Keratinocyte (primary cell): ENCODE data around the gene CDKAL1. TPM values are rescaled to one million over a fixed set of nuclear protein-coding genes. Genes with fewer than 3 reads are reported as not detected.

ENCODE experiments used
- DNase-seq: peaks from one replicate; pipeline ENCODE4 v3.0.0-alpha.2; 2011; ENCODE audit warnings: low read depth, missing footprints, low spot score
- FAIRE-seq: peaks from 2 replicates; lab custom pipeline; 2011; peaks lifted over from hg19 to GRCh38; lab: Jason Lieb, UNC
- H2AFZ ChIP-seq: 2 replicates; pipeline ENCODE4 v1.6.0; 2012; ENCODE audit warnings: low read length, control low read depth, inconsistent platforms; ENCODE audit not compliant: control insufficient read depth
- H3K27ac ChIP-seq: 2 replicates; pipeline ENCODE4 v1.5.1; 2011; ENCODE audit warnings: low read length; ENCODE audit not compliant: control insufficient read depth, insufficient read depth
- H3K27me3 ChIP-seq: 3 replicates; pipeline ENCODE4 v1.6.0; 2011; ENCODE audit warnings: low read length; ENCODE audit not compliant: control insufficient read depth, insufficient read depth; ENCODE audit errors: extremely low read depth
- H3K36me3 ChIP-seq, 2 experiments: 2 replicates in 1 of 2; 3 replicates in 1 of 2; pipeline ENCODE4 v1.5.1; 2011; ENCODE audit warnings: low read length in 2 of 2, mild to moderate bottlenecking in 1 of 2; ENCODE audit not compliant: control insufficient read depth in 2 of 2, insufficient read depth in 2 of 2; ENCODE audit errors: extremely low read depth in 1 of 2
- H3K4me1 ChIP-seq: 3 replicates; pipeline ENCODE4 v1.5.1; 2011; ENCODE audit warnings: low read length; ENCODE audit not compliant: control insufficient read depth, insufficient read depth; ENCODE audit errors: extremely low read depth
- H3K4me2 ChIP-seq: 3 replicates; pipeline ENCODE4 v1.6.0; 2011; ENCODE audit warnings: low read depth, low read length; ENCODE audit not compliant: control insufficient read depth, insufficient read depth; ENCODE audit errors: extremely low read depth
- H3K4me3 ChIP-seq, 3 experiments: fragments of 200-600 bp in 1 of 3; sonication (generic) in 1 of 3; 2 replicates in 2 of 3; 3 replicates in 1 of 3; pipeline ENCODE4 v1.5.1; 2011 to 2016; ENCODE audit warnings: low read length in 3 of 3, mild to moderate bottlenecking in 3 of 3, control low read depth in 2 of 3, inconsistent platforms in 1 of 3, low read depth in 1 of 3, mixed read lengths in 1 of 3, mixed run types in 1 of 3, moderate library complexity in 1 of 3; ENCODE audit not compliant: control insufficient read depth in 2 of 3, insufficient read depth in 2 of 3; ENCODE audit errors: extremely low read depth in 1 of 3
- H3K79me2 ChIP-seq: 2 replicates; pipeline ENCODE4 v1.6.0; 2012; ENCODE audit warnings: low read length; ENCODE audit not compliant: control insufficient read depth, insufficient read depth
- H3K9ac ChIP-seq: 3 replicates; pipeline ENCODE4 v1.6.0; 2011; ENCODE audit warnings: low read length; ENCODE audit not compliant: control insufficient read depth, insufficient read depth; ENCODE audit errors: extremely low read depth
- H3K9me1 ChIP-seq: 3 replicates; pipeline ENCODE4 v1.6.0; 2011; ENCODE audit warnings: low read length; ENCODE audit not compliant: control insufficient read depth, insufficient read depth; ENCODE audit errors: extremely low read depth
- H3K9me3 ChIP-seq: 2 replicates; pipeline ENCODE4 v1.5.1; 2012; ENCODE audit warnings: low read depth, low read length; ENCODE audit not compliant: control insufficient read depth
- H4K20me1 ChIP-seq: 3 replicates; pipeline ENCODE4 v1.6.0; 2011; ENCODE audit warnings: low read length; ENCODE audit not compliant: control insufficient read depth, insufficient read depth; ENCODE audit errors: extremely low read depth
- EZH2 ChIP-seq: IDR thresholded peaks from one replicate; pipeline ENCODE4 v1.6.1; 2012; ENCODE audit warnings: inconsistent platforms, mild to moderate bottlenecking, low read length, moderate library complexity
- dilution Hi-C: fragments of 300-500 bp; cut with MboI; formaldehyde crosslinking; loops from one replicate; pipeline ENCODE4 v1.7.0; 2020; ENCODE audit warnings: low sequenced_read_pairs; ENCODE audit not compliant: extremely low pct_ligation_motif_present
- polyA plus RNA-seq, 5 experiments: library from polyadenylated mRNA; depleted of rRNA in 3 of 5; stranded (reverse) in 3 of 5; stranded (forward) in 1 of 5; unstranded in 1 of 5; fragments of >200 nt; gene quantifications; 1 replicate in 1 of 5; 2 replicates in 3 of 5; 3 replicates in 1 of 5; pipeline versions ENCODE4 v1.2.1 to v1.2.3, GENCODE V29; 2011 to 2012; ENCODE audit warnings: missing spikeins in 2 of 5, low read depth in 1 of 5, low replicate concordance in 1 of 5
- TF ChIP-seq, protein P1 (sequence below), 3 experiments: IDR thresholded peaks in 1 of 3; conservative IDR thresholded peaks in 1 of 3; optimal IDR thresholded peaks in 1 of 3; 2 replicates in 2 of 3; 3 replicates in 1 of 3; pipeline versions ENCODE3 to v1.5.1; 2011; ENCODE audit warnings: low read length in 3 of 3, mild to moderate bottlenecking in 3 of 3, moderate library complexity in 2 of 3, control low read depth in 1 of 3, inconsistent platforms in 1 of 3; ENCODE audit not compliant: insufficient read depth in 2 of 3; ENCODE audit errors: extremely low read depth in 1 of 3

The CDKAL1 gene
- polyA plus RNA-seq, 1 donor (not counting 4 experiments of a cell fraction or from before 2014, with no cell fraction given): 5.6 TPM

DNA sequence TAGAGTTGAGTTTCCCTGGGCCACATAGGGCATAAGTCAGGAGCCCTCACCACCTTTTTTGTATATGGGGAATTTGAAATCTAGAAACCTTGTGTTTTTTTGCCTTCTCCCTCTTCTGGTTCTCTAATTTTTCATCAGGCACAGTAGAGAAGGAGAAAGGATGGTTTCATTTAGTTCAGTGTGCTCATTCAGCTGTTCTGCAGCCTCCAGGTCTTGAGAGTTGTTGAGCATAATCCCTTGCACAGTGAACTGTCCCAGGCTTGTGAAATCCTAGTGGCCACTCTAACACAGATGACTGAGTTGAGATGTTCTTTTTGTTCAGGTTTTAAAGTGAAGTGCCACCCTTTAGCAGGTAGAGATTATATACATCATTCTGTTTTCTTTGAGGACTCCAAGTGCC, 183.5 kb downstream of the CDKAL1 start:
- H3K79me2 ChIP-seq: no peaks in the 10 kb centered on the region
- no peak overlapping the region for H2AFZ ChIP-seq
- no peaks in the 10 kb centered on the region for H3K27me3 ChIP-seq
- H3K4me2 ChIP-seq: no peak overlapping the region
- H3K9me1 ChIP-seq: no peaks in the 10 kb centered on the region
- no peak for TF ChIP-seq EZH2
- TF ChIP-seq, protein P1, sequence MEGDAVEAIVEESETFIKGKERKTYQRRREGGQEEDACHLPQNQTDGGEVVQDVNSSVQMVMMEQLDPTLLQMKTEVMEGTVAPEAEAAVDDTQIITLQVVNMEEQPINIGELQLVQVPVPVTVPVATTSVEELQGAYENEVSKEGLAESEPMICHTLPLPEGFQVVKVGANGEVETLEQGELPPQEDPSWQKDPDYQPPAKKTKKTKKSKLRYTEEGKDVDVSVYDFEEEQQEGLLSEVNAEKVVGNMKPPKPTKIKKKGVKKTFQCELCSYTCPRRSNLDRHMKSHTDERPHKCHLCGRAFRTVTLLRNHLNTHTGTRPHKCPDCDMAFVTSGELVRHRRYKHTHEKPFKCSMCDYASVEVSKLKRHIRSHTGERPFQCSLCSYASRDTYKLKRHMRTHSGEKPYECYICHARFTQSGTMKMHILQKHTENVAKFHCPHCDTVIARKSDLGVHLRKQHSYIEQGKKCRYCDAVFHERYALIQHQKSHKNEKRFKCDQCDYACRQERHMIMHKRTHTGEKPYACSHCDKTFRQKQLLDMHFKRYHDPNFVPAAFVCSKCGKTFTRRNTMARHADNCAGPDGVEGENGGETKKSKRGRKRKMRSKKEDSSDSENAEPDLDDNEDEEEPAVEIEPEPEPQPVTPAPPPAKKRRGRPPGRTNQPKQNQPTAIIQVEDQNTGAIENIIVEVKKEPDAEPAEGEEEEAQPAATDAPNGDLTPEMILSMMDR (optimal IDR thresholded peaks at IDR 0.05 in 1 of 3, IDR thresholded peaks at IDR 0.05 in 1 of 3, conservative IDR thresholded peaks at IDR 0.05 in 1 of 3; ENCODE audit: extremely low read depth in 1 of 3, insufficient read depth in 2 of 3, low read length in 3 of 3): no peak
- no peaks in the 10 kb centered on the region for H4K20me1 ChIP-seq
- H3K36me3 ChIP-seq: no peaks in the 10 kb centered on the region
- H3K9ac ChIP-seq: no peak overlapping the region
- no peaks in the 10 kb centered on the region for H3K9me3 ChIP-seq
- dilution Hi-C loops: no loop called here
- no peak for FAIRE-seq
- H3K27ac ChIP-seq: no peak overlapping the region
- H3K4me3 ChIP-seq: no peak overlapping the region
- H3K4me1 ChIP-seq: no peaks in the 10 kb centered on the region
- DNase-seq: no peak

DNA sequence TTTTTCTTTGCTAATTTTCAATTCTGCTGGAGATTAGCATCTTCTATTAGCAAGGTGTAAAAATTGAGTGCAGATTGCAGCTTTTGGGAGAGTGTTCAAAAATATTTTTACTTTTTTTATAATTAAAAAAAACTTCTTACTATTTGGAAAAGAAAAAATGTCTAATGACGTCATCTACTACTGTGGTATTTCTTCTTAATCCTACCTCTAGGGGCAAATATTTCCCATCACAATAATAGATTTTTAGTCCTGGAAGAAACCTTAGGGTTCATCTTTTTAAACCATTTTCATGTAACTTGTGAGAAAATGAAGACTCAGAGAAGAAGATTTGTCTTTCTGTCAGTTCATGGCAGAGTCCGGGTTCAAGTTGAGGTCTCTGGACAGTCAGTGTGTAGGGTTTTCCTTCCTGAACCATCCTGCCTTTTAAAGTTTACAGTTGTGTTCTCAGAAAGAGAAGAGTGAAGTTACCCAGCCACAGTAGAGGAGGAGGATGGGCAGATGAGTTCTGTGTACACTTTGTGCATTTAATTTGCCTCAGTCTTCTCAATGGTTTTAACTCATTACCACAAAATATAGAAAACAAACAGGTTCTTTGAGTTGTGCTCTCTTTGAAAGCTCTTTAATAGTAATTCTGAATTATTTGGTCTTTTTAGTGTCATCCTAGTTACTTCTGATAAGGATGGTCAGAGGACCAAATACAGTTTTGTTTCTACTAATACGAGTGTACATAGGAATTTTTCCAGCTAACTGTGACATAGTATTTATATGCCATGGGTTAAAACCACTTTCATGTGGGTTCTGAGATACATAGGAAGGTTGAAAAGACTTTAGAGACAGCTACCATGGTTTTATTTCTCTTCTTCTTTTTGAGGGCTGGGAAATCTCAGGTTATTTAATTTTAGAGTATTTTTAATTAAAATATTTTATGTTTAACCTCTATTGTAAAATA, 184.7 kb downstream of the CDKAL1 start:
- H3K27me3 ChIP-seq: no peaks in the 10 kb centered on the region
- no peaks in the 10 kb centered on the region for H3K9me3 ChIP-seq
- H3K9me1 ChIP-seq: no peaks in the 10 kb centered on the region
- H3K4me2 ChIP-seq: no peak overlapping the region
- no peaks in the 10 kb centered on the region for H3K4me1 ChIP-seq
- TF ChIP-seq, protein P1 (optimal IDR thresholded peaks at IDR 0.05 in 1 of 3, IDR thresholded peaks at IDR 0.05 in 1 of 3, conservative IDR thresholded peaks at IDR 0.05 in 1 of 3; ENCODE audit: extremely low read depth in 1 of 3, insufficient read depth in 2 of 3, low read length in 3 of 3): no peak
- TF ChIP-seq EZH2: no peak
- no peak overlapping the region for H3K9ac ChIP-seq
- no peak for DNase-seq
- no peak for FAIRE-seq
- H4K20me1 ChIP-seq: no peaks in the 10 kb centered on the region
- H3K36me3 ChIP-seq: no peaks in the 10 kb centered on the region
- no peak overlapping the region for H2AFZ ChIP-seq
- H3K4me3 ChIP-seq: no peak overlapping the region
- dilution Hi-C loops: no loop called here
- H3K79me2 ChIP-seq: no peaks in the 10 kb centered on the region
- H3K27ac ChIP-seq: no peak overlapping the region
